IMR-90 (cell line): ENCODE measurements around the gene MINAR2. TPM values are rescaled to one million over a fixed set of nuclear protein-coding genes. Genes with fewer than 3 reads are reported as not detected.

ENCODE experiments used
- ATAC-seq: fragments of 200-7000 bp; cut with Tn5 transposase; 2 replicates; pipeline ENCODE4 v1.9.1; 2020; ENCODE audit warnings: low read depth, mild to moderate bottlenecking, moderate library complexity
- BruUV-seq: library from RNA; stranded (reverse); fragments of 400-500 nt; replicated peaks from 2 replicates; lab custom pipeline; 2021; lab: Mats Ljungman, UMichigan
- CTCF ChIA-PET: fragments of 300-600 bp; formaldehyde crosslinking; extraction: SDS; loops from one replicate; lab custom pipeline; 2021; ENCODE audit warnings: antibody characterized with exemption; lab: Yijun Ruan, JAX
- POLR2A ChIA-PET: fragments of 300-600 bp; sonication (Branson Sonifier 250); formaldehyde crosslinking; loops from one replicate; lab custom pipeline; 2022; ENCODE audit warnings: antibody characterized with exemption; ENCODE audit not compliant: unreplicated experiment; lab: Charles Lee
- DNase-seq: peaks from one replicate; pipeline ENCODE4 v3.0.0; 2013
- H2AFZ ChIP-seq: replicated peaks from 2 replicates; pipeline ENCODE3; 2013; ENCODE audit warnings: low read length, mild to moderate bottlenecking; ENCODE audit not compliant: poor library complexity
- H2AK5ac ChIP-seq: 2 replicates; pipeline ENCODE4 v1.6.1; 2013; ENCODE audit warnings: low read depth, low read length, inconsistent platforms
- H2AK9ac ChIP-seq: replicated peaks from 2 replicates; pipeline ENCODE3; 2013; ENCODE audit warnings: mild to moderate bottlenecking, low read depth, low read length, moderate library complexity; ENCODE audit not compliant: poor library complexity
- H2BK120ac ChIP-seq: 2 replicates; pipeline ENCODE4 v1.6.1; 2013; ENCODE audit warnings: low read depth, low read length, inconsistent platforms
- H2BK15ac ChIP-seq: 3 replicates; pipeline ENCODE4 v1.6.1; 2013; ENCODE audit warnings: low read depth, low read length, inconsistent platforms
- H2BK20ac ChIP-seq: 2 replicates; pipeline ENCODE4 v1.6.1; 2013; ENCODE audit warnings: low read depth, mild to moderate bottlenecking, inconsistent platforms, low read length, moderate library complexity
- H2BK5ac ChIP-seq: 2 replicates; pipeline ENCODE4 v1.6.1; 2013; ENCODE audit warnings: mild to moderate bottlenecking, low read depth, low read length, inconsistent platforms; ENCODE audit not compliant: poor library complexity, severe bottlenecking
- H3K14ac ChIP-seq: replicated peaks from 2 replicates; pipeline ENCODE4 v1.6.1; 2013; ENCODE audit warnings: low read depth, low read length, inconsistent platforms
- H3K18ac ChIP-seq: 2 replicates; pipeline ENCODE4 v1.6.1; 2013; ENCODE audit warnings: low read depth, low read length, control low read depth
- H3K23ac ChIP-seq: 2 replicates; pipeline ENCODE4 v1.6.1; 2013; ENCODE audit warnings: low read depth, low read length, inconsistent platforms
- H3K27ac ChIP-seq: 2 replicates; pipeline ENCODE4 v1.5.1; 2013; ENCODE audit warnings: mild to moderate bottlenecking, control low read depth, low read length; ENCODE audit not compliant: insufficient read depth
- H3K27me3 ChIP-seq: 2 replicates; pipeline ENCODE4 v1.6.1; 2013; ENCODE audit warnings: low read length; ENCODE audit not compliant: control insufficient read depth, insufficient read depth
- H3K36me3 ChIP-seq: 2 replicates; pipeline ENCODE4 v1.6.1; 2013; ENCODE audit warnings: low read length, mixed read lengths; ENCODE audit not compliant: control insufficient read depth, insufficient read depth
- H3K4ac ChIP-seq: 2 replicates; pipeline ENCODE4 v1.6.1; 2013; ENCODE audit warnings: low read depth, low read length, inconsistent platforms
- H3K4me1 ChIP-seq: 2 replicates; pipeline ENCODE4 v1.6.1; 2013; ENCODE audit warnings: low read length, mixed read lengths; ENCODE audit not compliant: control insufficient read depth, insufficient read depth
- H3K4me2 ChIP-seq: 2 replicates; pipeline ENCODE4 v1.6.1; 2013; ENCODE audit warnings: low read depth, mild to moderate bottlenecking, control low read depth, low read length, moderate library complexity
- H3K4me3 ChIP-seq: 2 replicates; pipeline ENCODE4 v1.5.1; 2013; ENCODE audit warnings: low read depth, mild to moderate bottlenecking, control low read depth, low read length, moderate library complexity; ENCODE audit not compliant: insufficient read depth
- H3K56ac ChIP-seq: 2 replicates; pipeline ENCODE4 v1.6.1; 2013; ENCODE audit warnings: low read length, inconsistent platforms; ENCODE audit not compliant: insufficient read depth; ENCODE audit errors: extremely low read depth
- H3K79me1 ChIP-seq, 2 experiments: 2 replicates each; pipeline ENCODE4 v1.6.1; 2013; ENCODE audit warnings: low read length in 2 of 2, inconsistent platforms in 1 of 2, low read depth in 1 of 2
- H3K9ac ChIP-seq: 2 replicates; pipeline ENCODE4 v1.6.1; 2013; ENCODE audit warnings: low read depth, low read length, control low read depth
- H3K9me1 ChIP-seq: 2 replicates; pipeline ENCODE4 v1.6.1; 2013; ENCODE audit warnings: low read length, inconsistent platforms; ENCODE audit not compliant: insufficient read depth
- H3K9me3 ChIP-seq: 2 replicates; pipeline ENCODE4 v1.6.1; 2013; ENCODE audit warnings: low read length; ENCODE audit not compliant: control insufficient read depth, insufficient read depth
- H4K20me1 ChIP-seq: 2 replicates; pipeline ENCODE4 v1.6.1; 2013; ENCODE audit warnings: low read length, inconsistent platforms; ENCODE audit not compliant: insufficient read depth
- H4K5ac ChIP-seq: 2 replicates; pipeline ENCODE4 v1.6.1; 2013; ENCODE audit warnings: mild to moderate bottlenecking, low read depth, low read length, control low read depth
- H4K8ac ChIP-seq, 2 experiments: 2 replicates each; pipeline ENCODE4 v1.6.1; 2013; ENCODE audit warnings: low read depth in 2 of 2, low read length in 2 of 2, control low read depth in 1 of 2, inconsistent platforms in 1 of 2
- H4K91ac ChIP-seq: 2 replicates; pipeline ENCODE4 v1.6.1; 2013; ENCODE audit warnings: low read depth, low read length, inconsistent platforms; ENCODE audit not compliant: insufficient read depth
- WGBS, 2 experiments: methylation state at CpG; one replicate each; pipeline versions ENCODE4 v1.1.5 to v1.1.7; 2013; ENCODE audit warnings: missing lambda C conversion rate in 2 of 2; ENCODE audit not compliant: insufficient read length in 1 of 2; ENCODE audit errors: extremely low coverage in 2 of 2; 5-methylcytosine and 5-hydroxymethylcytosine counted together
- dilution Hi-C: fragments of 300-500 bp; cut with HindIII; formaldehyde crosslinking; loops from one replicate; pipeline ENCODE4 v1.14.3; 2018; ENCODE audit warnings: low sequenced_read_pairs; ENCODE audit not compliant: unreplicated experiment
- in situ Hi-C: fragments of 300-500 bp; cut with MboI; formaldehyde crosslinking; loops from 3 replicates; pipeline ENCODE4 v1.14.3; 2019; ENCODE audit warnings: low sequenced_read_pairs, inconsistent platforms, mixed read lengths
- intact Hi-C: fragments of 100-400 bp; cut with micrococcal nuclease; formaldehyde crosslinking; loops from 2 replicates; pipeline ENCODE4 v1.10.0; 2022
- polyA plus RNA-seq, 3 experiments: library from polyadenylated mRNA; depleted of rRNA; stranded (reverse); fragments of >200 nt; gene quantifications; 2 replicates each; pipeline ENCODE4 v1.2.3, GENCODE V29; 2012; ENCODE audit warnings: low replicate concordance in 1 of 3
- total RNA-seq: library from RNA; depleted of rRNA; stranded (reverse); fragments of >200 nt; gene quantifications from 2 replicates; pipeline ENCODE4 v1.2.3, GENCODE V29; 2012
- TF ChIP-seq, protein P1 (sequence below): conservative IDR thresholded peaks from 2 replicates; pipeline ENCODE4 v1.5.1; 2012; ENCODE audit warnings: mild to moderate bottlenecking, low read depth, low read length, improper control_type of control experiment

Gene MINAR2
- total and polyA plus RNA-seq, 2 of the 4 experiments (the other 2 are of a cell fraction) = not detected

DNA sequence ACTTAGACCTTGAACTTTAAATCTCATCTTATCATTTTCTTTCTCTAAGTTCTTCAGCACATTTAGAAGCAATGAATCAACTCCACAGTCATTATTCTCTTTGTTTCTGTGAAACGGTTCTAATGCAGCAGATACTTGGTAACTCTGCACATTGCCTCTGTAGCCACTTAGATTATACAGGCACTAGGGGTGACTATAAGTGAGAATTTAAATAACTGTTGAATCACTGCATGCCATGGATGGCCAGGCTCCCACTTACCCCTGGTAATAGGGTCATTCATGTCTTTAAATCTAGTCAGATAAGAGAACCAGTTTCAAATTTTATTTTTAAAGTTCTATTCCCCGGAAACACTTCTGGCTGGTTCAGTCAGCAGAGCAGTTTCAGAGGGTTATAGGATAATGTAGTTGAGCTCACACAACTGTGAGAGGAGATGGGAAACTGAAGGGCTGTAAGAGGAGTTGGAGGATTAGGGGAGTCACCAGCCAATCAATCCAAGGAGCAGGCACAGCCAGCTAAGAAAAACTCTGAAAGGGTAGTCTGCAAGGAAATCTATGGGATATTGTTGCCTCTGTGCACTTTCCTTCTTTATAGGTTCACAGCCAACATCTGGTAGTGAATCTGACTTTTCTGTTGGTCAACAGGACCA, 4.2 kb upstream of the MINAR2 start:
- no TSS peak for BruUV-seq

More for the DNA sequence above, 4.2 kb upstream of the MINAR2 start:
- Histone ChIP-seq H4K91ac (no peak overlapping the region), H2BK20ac (no peak overlapping the region), H3K9ac (no peak overlapping the region), H3K27ac (no peak overlapping the region), H2AK5ac (no peak overlapping the region), H2BK15ac (no peak overlapping the region), H2AK9ac (no peak overlapping the region), H3K56ac (no peak overlapping the region), H3K79me1 (no peaks in the 10 kb centered on the region), H4K8ac (no peak overlapping the region), H3K9me1 (no peaks in the 10 kb centered on the region), H2BK120ac (no peak overlapping the region), H2AFZ (no peak overlapping the region), H4K20me1 (no peaks in the 10 kb centered on the region), H3K9me3 (no peaks in the 10 kb centered on the region), H4K5ac (no peak overlapping the region), H3K14ac (no peak overlapping the region), H3K18ac (no peak overlapping the region), H3K4me3 (no peak overlapping the region), H3K4ac (no peak overlapping the region), H2BK5ac (no peak overlapping the region), H3K23ac (no peak overlapping the region), H3K36me3 (no peaks in the 10 kb centered on the region), H3K4me2 (no peak overlapping the region), H3K4me1 (no peaks in the 10 kb centered on the region), H3K27me3 (no peaks in the 10 kb centered on the region)
- intact Hi-C loops = no loop called here
- ChIA-PET POLR2A (no interaction called here), CTCF (interaction anchor here (1.3 kb wide), 1 partner anchor 24 kb away, joined by 4 read pairs; no protein-coding TSS in a partner anchor)
- in situ Hi-C loops = no loop called here
- no CpG with 5 or more reads among the region's 2 CpGs for WGBS, 2 experiments
- dilution Hi-C loops = no loop called here
- ATAC-seq (no peak), DNase-seq (no peak)
- TF ChIP-seq, protein P1, sequence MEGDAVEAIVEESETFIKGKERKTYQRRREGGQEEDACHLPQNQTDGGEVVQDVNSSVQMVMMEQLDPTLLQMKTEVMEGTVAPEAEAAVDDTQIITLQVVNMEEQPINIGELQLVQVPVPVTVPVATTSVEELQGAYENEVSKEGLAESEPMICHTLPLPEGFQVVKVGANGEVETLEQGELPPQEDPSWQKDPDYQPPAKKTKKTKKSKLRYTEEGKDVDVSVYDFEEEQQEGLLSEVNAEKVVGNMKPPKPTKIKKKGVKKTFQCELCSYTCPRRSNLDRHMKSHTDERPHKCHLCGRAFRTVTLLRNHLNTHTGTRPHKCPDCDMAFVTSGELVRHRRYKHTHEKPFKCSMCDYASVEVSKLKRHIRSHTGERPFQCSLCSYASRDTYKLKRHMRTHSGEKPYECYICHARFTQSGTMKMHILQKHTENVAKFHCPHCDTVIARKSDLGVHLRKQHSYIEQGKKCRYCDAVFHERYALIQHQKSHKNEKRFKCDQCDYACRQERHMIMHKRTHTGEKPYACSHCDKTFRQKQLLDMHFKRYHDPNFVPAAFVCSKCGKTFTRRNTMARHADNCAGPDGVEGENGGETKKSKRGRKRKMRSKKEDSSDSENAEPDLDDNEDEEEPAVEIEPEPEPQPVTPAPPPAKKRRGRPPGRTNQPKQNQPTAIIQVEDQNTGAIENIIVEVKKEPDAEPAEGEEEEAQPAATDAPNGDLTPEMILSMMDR = no peak
